Activated CD4-positive, CD25-positive, alpha-beta regulatory T cell treated with anti-CD3 and anti-CD28 coated beads, Interleukin-2, amount 50 U/mL, for 72 hours (primary cell): ENCODE measurements around the gene SDK2.
"Not testable (repeated sequence)": the region's sequence is repeated elsewhere in the genome, so short reads cannot be mapped to it uniquely, and the experiment has no call there.

Experiments
- DNase-seq: peaks from one replicate; pipeline ENCODE4 v3.0.0; 2021

The SDK2 gene

GRCh38 chr17:73336408-73337329, 307.6 kb downstream of the SDK2 start:
- DNase-seq: no peak

GRCh38 chr17:73335591-73336407, 308.4 kb downstream of the SDK2 start:
- no peak for DNase-seq

- no peak for DNase-seq
Measured at GRCh38 chr17:73334771-73335513, 309.3 kb downstream of the SDK2 start.

GRCh38 chr17:73333445-73333844, 310.8 kb downstream of the SDK2 start:
- not testable (repeated sequence) for DNase-seq

- no peak for DNase-seq
Measured at GRCh38 chr17:73331060-73331459, 313.2 kb downstream of the SDK2 start.

GRCh38 chr17:73327676-73328075, 316.6 kb downstream of the SDK2 start:
- no peak for DNase-seq

- no peak for DNase-seq
Measured at GRCh38 chr17:73325527-73325842, 318.8 kb downstream of the SDK2 start.

- no peak for DNase-seq
Measured at GRCh38 chr17:73324711-73325526, 319.3 kb downstream of the SDK2 start.

- no peak for DNase-seq
Measured at GRCh38 chr17:73324160-73324475, 320.1 kb downstream of the SDK2 start.

- no peak for DNase-seq
Measured at GRCh38 chr17:73323409-73324159, 320.7 kb downstream of the SDK2 start.

- no peak for DNase-seq
Measured at GRCh38 chr17:73320601-73321264, 323.5 kb downstream of the SDK2 start.

- no peak for DNase-seq
Measured at GRCh38 chr17:73319766-73320165, 324.5 kb downstream of the SDK2 start.

GRCh38 chr17:73318836-73319235, 325.4 kb downstream of the SDK2 start:
- DNase-seq: no peak

- no peak for DNase-seq
Measured at GRCh38 chr17:73318427-73318813, 325.8 kb downstream of the SDK2 start.

GRCh38 chr17:73317513-73318426, 326.5 kb downstream of the SDK2 start:
- no peak for DNase-seq

- no peak for DNase-seq
Measured at GRCh38 chr17:73316919-73317505, 327.2 kb downstream of the SDK2 start.

- DNase-seq: no peak
Measured at GRCh38 chr17:73315471-73315870, 328.8 kb downstream of the SDK2 start.

- no peak for DNase-seq
Measured at GRCh38 chr17:73313526-73314127, 330.6 kb downstream of the SDK2 start.

GRCh38 chr17:73312887-73313286, 331.4 kb downstream of the SDK2 start:
- not testable (repeated sequence) for DNase-seq
